ENCODE results near the gene EREG.

Gene EREG

DNA sequence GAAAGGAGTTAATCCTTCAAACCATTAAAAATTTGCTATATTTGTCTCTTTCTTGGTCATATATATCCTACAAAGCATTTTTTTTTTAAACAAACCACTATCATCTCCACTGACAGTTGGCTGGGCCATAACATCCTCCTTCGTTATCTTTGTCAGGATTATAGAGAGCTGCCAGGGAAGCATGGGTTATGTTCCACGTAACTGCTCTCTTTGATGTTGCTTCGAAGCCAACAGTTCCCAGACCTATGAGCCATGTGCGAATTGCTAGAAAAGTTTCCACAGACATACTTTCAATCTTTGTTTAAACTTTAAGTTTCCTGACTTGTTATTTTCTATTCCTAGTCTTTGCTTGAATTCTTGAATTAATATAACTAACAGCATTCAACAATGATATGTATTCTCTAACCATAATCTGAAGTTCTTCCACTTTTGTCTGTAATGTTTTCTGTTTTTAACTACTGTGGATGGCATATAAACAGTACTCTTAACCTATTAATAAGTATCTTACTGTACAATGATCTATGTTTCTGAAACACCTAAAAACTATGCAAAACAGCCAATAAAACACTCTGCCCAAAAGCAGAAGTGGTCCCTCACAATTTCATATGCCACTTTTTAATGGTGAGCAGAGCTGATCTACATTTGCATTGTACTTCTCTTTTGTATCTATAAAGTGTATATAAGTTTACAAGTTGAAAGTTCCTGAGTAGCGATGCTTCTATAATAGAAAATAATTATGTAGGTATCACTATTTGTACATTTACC, 37.9 kb downstream of the EREG start:
- Histone ChIP-seq H3K36me3 (ENCODE audit: control insufficient read depth, low read length) (no peaks in the 10 kb centered on the region), H4K20me1 (ENCODE audit: control insufficient read depth, insufficient read depth, low read depth, low read length) (no peaks in the 10 kb centered on the region), H3K4me2 (ENCODE audit: low read length) (peak overlapping the region; percentile 25), H3K27me3 (ENCODE audit: control insufficient read depth, low read length) (no peaks in the 10 kb centered on the region), H3F3A (ENCODE audit: control insufficient read depth, insufficient read depth) (no peaks in the 10 kb centered on the region), H3K4me1 (ENCODE audit: control insufficient read depth, low read length) (peaks cover 16% of the 10 kb centered on the region), H3K4me3 (ENCODE audit: low read length) (peak overlapping the region; percentile 5), H3K27ac (ENCODE audit: low read depth, low read length) (no peak overlapping the region; the same call in 1 of the 2 replicates), H3K9me3 (ENCODE audit: control insufficient read depth, insufficient read depth, low read length) (no peaks in the 10 kb centered on the region), H3K9me2 (replicated peaks; ENCODE audit: control insufficient read depth, low read length) (no peaks in the 10 kb centered on the region), H3K79me2 (ENCODE audit: control insufficient read depth, low read length) (no peaks in the 10 kb centered on the region)
- TF ChIP-seq, protein P1, sequence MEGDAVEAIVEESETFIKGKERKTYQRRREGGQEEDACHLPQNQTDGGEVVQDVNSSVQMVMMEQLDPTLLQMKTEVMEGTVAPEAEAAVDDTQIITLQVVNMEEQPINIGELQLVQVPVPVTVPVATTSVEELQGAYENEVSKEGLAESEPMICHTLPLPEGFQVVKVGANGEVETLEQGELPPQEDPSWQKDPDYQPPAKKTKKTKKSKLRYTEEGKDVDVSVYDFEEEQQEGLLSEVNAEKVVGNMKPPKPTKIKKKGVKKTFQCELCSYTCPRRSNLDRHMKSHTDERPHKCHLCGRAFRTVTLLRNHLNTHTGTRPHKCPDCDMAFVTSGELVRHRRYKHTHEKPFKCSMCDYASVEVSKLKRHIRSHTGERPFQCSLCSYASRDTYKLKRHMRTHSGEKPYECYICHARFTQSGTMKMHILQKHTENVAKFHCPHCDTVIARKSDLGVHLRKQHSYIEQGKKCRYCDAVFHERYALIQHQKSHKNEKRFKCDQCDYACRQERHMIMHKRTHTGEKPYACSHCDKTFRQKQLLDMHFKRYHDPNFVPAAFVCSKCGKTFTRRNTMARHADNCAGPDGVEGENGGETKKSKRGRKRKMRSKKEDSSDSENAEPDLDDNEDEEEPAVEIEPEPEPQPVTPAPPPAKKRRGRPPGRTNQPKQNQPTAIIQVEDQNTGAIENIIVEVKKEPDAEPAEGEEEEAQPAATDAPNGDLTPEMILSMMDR (IDR thresholded peaks at IDR 0.05; ENCODE audit: low read depth, low read length, poor library complexity, severe bottlenecking) = no peak
- no peak for TF ChIP-seq EZH2phosphoT487 (IDR thresholded peaks at IDR 0.05; ENCODE audit: borderline replicate concordance, low read length)

DNA sequence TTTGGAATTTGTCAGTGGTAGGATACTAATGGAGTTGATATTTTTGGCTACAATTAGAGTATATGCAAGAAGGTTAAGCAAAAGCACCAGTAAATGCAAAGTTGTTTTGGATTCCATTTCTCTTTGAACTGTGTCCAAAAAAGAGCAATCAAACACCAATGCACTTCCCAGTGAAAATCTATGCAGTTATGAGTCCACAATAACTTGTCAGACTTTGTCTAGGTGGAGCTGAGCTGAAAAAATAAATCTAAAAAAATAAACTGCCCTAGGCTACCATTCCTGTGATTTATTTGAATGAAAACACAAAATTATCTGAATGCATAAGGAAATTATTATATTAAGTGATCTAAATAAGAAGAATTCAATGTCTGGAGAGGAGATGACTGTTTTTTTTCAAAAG, 42.9 kb downstream of the EREG start:
- no peaks in the 10 kb centered on the region for H3K9me3 ChIP-seq (ENCODE audit: control insufficient read depth, insufficient read depth, low read length)
- H3K4me2 ChIP-seq (ENCODE audit: low read length) = no peak overlapping the region
- H3K4me1 ChIP-seq (ENCODE audit: control insufficient read depth, low read length) = peaks cover 8% of the 10 kb centered on the region
- no peaks in the 10 kb centered on the region for H3K9me2 ChIP-seq (replicated peaks; ENCODE audit: control insufficient read depth, low read length)
- no peak overlapping the region for H3K4me3 ChIP-seq (ENCODE audit: low read length)
- no peaks in the 10 kb centered on the region for H3K27me3 ChIP-seq (ENCODE audit: control insufficient read depth, low read length)
- H3F3A ChIP-seq (ENCODE audit: control insufficient read depth, insufficient read depth) = no peaks in the 10 kb centered on the region
- H3K36me3 ChIP-seq (ENCODE audit: control insufficient read depth, low read length) = no peaks in the 10 kb centered on the region
- no peaks in the 10 kb centered on the region for H4K20me1 ChIP-seq (ENCODE audit: control insufficient read depth, insufficient read depth, low read depth, low read length)
- TF ChIP-seq, protein P1 (IDR thresholded peaks at IDR 0.05; ENCODE audit: low read depth, low read length, poor library complexity, severe bottlenecking) = no peak
- no peak for TF ChIP-seq EZH2phosphoT487 (IDR thresholded peaks at IDR 0.05; ENCODE audit: borderline replicate concordance, low read length)
- no peaks in the 10 kb centered on the region for H3K79me2 ChIP-seq (ENCODE audit: control insufficient read depth, low read length)
- no peak overlapping the region for H3K27ac ChIP-seq (ENCODE audit: low read depth, low read length)

DNA sequence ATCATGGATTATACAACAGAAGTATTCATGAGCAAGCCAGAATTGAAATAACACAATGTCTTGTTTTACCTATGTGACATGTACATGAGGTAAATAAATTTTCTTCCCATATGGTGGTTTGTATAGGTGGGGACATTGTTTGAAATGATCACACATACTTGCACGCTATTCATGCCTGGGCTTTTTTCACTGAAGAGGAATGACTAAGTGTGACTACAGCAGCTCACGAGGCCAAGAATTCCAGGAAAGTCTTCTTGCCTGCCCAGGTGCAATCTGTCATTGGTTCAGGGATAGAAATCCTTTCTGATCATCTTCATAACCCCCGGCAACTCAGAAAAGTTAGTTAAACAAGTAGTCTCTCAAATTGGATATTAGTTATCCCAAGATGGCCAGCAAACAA, 43.7 kb downstream of the EREG start:
- H3K9me3 ChIP-seq (ENCODE audit: control insufficient read depth, insufficient read depth, low read length) = no peaks in the 10 kb centered on the region
- no peaks in the 10 kb centered on the region for H3K36me3 ChIP-seq (ENCODE audit: control insufficient read depth, low read length)
- H3K79me2 ChIP-seq (ENCODE audit: control insufficient read depth, low read length) = no peaks in the 10 kb centered on the region
- H3K27me3 ChIP-seq (ENCODE audit: control insufficient read depth, low read length) = no peaks in the 10 kb centered on the region
- no peaks in the 10 kb centered on the region for H4K20me1 ChIP-seq (ENCODE audit: control insufficient read depth, insufficient read depth, low read depth, low read length)
- H3K9me2 ChIP-seq (replicated peaks; ENCODE audit: control insufficient read depth, low read length) = no peaks in the 10 kb centered on the region
- no peak overlapping the region for H3K27ac ChIP-seq (ENCODE audit: low read depth, low read length)
- H3K4me1 ChIP-seq (ENCODE audit: control insufficient read depth, low read length) = peaks cover under 1% of the 10 kb centered on the region
- no peaks in the 10 kb centered on the region for H3F3A ChIP-seq (ENCODE audit: control insufficient read depth, insufficient read depth)
- no peak overlapping the region for H3K4me3 ChIP-seq (ENCODE audit: low read length)
- H3K4me2 ChIP-seq (ENCODE audit: low read length) = no peak overlapping the region
- TF ChIP-seq, protein P1 (IDR thresholded peaks at IDR 0.05; ENCODE audit: low read depth, low read length, poor library complexity, severe bottlenecking) = no peak
